Endodermal cell (in vitro differentiated cells): ENCODE results near the gene NCBP1. TPM values are rescaled to one million over a fixed set of nuclear protein-coding genes. Genes with fewer than 3 reads are reported as not detected.
"Not testable (repeated sequence)": the region's sequence is repeated elsewhere in the genome, so short reads cannot be mapped to it uniquely, and the experiment has no call there.

Experiments
- DNase-seq: peaks from one replicate; pipeline ENCODE4 v3.0.0-alpha.2; 2017
- H3K27ac ChIP-seq: 2 replicates; pipeline ENCODE4 v1.5.1; 2013; ENCODE audit warnings: mild to moderate bottlenecking, low read depth, low read length, moderate library complexity
- H3K27me3 ChIP-seq: 2 replicates; pipeline ENCODE4 v1.6.1; 2013; ENCODE audit warnings: mild to moderate bottlenecking, low read length, moderate library complexity; ENCODE audit not compliant: insufficient read depth, control insufficient read depth, poor library complexity, severe bottlenecking
- H3K36me3 ChIP-seq: 2 replicates; pipeline ENCODE4 v1.7.0; 2013; ENCODE audit warnings: mild to moderate bottlenecking, low read length, moderate library complexity; ENCODE audit not compliant: control insufficient read depth, insufficient read depth
- H3K4me1 ChIP-seq: one replicate; pipeline ENCODE4 v1.7.0; 2013; ENCODE audit warnings: low read length; ENCODE audit not compliant: control insufficient read depth, insufficient read depth
- H3K4me3 ChIP-seq: 2 replicates; pipeline ENCODE4 v1.5.1; 2013; ENCODE audit warnings: mild to moderate bottlenecking, low read length, moderate library complexity
- H3K9ac ChIP-seq: 2 replicates; pipeline ENCODE4 v1.6.1; 2013; ENCODE audit warnings: mild to moderate bottlenecking, low read length, moderate library complexity; ENCODE audit not compliant: poor library complexity, severe bottlenecking; ENCODE audit errors: extremely low read depth
- H3K9me3 ChIP-seq: 2 replicates; pipeline ENCODE4 v1.6.1; 2013; ENCODE audit warnings: mild to moderate bottlenecking, low read length, moderate library complexity; ENCODE audit not compliant: control insufficient read depth
- H3K27ac Mint-ChIP-seq: 2 replicates; pipeline ENCODE4 v1.8.0; 2020; ENCODE audit warnings: mixed read lengths
- H3K27me3 Mint-ChIP-seq: 2 replicates; pipeline ENCODE4 v1.8.0; 2021; ENCODE audit warnings: mild to moderate bottlenecking, mixed read lengths; ENCODE audit not compliant: insufficient read depth
- H3K36me3 Mint-ChIP-seq: 2 replicates; pipeline ENCODE4 v1.8.0; 2020; ENCODE audit warnings: low read depth, mixed read lengths
- H3K4me1 Mint-ChIP-seq: 2 replicates; pipeline ENCODE4 v1.8.0; 2020; ENCODE audit warnings: mixed read lengths
- H3K4me3 Mint-ChIP-seq: 2 replicates; pipeline ENCODE4 v1.8.0; 2020; ENCODE audit warnings: mild to moderate bottlenecking, moderate library complexity, mixed read lengths
- H3K9me3 Mint-ChIP-seq: 2 replicates; pipeline ENCODE4 v1.8.0; 2020; ENCODE audit warnings: mild to moderate bottlenecking, mixed read lengths
- WGBS, 2 experiments: methylation state at CpG; one replicate each; pipeline versions ENCODE4 v1.1.5 to v1.1.7; 2013; ENCODE audit warnings: missing lambda C conversion rate in 2 of 2, mixed read lengths in 1 of 2; ENCODE audit not compliant: insufficient coverage in 1 of 2, insufficient read length in 1 of 2; 5-methylcytosine and 5-hydroxymethylcytosine counted together
- long read RNA-seq, 4 experiments: library from polyadenylated mRNA in 2 of 4; library from RNA in 1 of 4; library from capped mRNA in 1 of 4; stranded (forward) in 3 of 4; unstranded in 1 of 4; transcript quantifications; one replicate each; pipeline ENCODE4 v2.0.0, GENCODE V29; 2020 to 2021; ENCODE audit warnings: inconsistent platforms in 1 of 4
- polyA plus RNA-seq, 2 experiments: library from polyadenylated mRNA; stranded (reverse); fragments of 50-300 nt; gene quantifications; one replicate each; pipeline ENCODE4 v1.2.3, GENCODE V29; 2013
- total RNA-seq, 2 donors: library from RNA; stranded (reverse); fragmentation: NEBNext Ultra II Directional in 1 of 2; extraction: Animal tissue kit (Norgen Biotek cat#: 25700) in 1 of 2; gene quantifications; 2 replicates in 1 of 2; 3 replicates in 1 of 2; pipeline ENCODE4 v1.2.1, GENCODE V29; 2021
- TF ChIP-seq, protein P1 (sequence below): fragments of 200-600 bp; sonication (generic); conservative IDR thresholded peaks from 2 replicates; pipeline ENCODE4 v1.5.0; 2021; ENCODE audit warnings: antibody characterized with exemption, mild to moderate bottlenecking

Gene NCBP1, protein sequence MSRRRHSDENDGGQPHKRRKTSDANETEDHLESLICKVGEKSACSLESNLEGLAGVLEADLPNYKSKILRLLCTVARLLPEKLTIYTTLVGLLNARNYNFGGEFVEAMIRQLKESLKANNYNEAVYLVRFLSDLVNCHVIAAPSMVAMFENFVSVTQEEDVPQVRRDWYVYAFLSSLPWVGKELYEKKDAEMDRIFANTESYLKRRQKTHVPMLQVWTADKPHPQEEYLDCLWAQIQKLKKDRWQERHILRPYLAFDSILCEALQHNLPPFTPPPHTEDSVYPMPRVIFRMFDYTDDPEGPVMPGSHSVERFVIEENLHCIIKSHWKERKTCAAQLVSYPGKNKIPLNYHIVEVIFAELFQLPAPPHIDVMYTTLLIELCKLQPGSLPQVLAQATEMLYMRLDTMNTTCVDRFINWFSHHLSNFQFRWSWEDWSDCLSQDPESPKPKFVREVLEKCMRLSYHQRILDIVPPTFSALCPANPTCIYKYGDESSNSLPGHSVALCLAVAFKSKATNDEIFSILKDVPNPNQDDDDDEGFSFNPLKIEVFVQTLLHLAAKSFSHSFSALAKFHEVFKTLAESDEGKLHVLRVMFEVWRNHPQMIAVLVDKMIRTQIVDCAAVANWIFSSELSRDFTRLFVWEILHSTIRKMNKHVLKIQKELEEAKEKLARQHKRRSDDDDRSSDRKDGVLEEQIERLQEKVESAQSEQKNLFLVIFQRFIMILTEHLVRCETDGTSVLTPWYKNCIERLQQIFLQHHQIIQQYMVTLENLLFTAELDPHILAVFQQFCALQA
- 10 to 100 TPM; 47.0 to 51.7 TPM for total RNA-seq
- polyA plus RNA-seq (2013, experiment 1 of 2), result 41.2 TPM
- polyA plus RNA-seq (2013, experiment 2 of 2), result 33.7 TPM
- long read RNA-seq, experiment 1, full-length matches to known transcripts, result 8 of 16 reads
- long read RNA-seq, experiment 1, partial matches to known transcripts, result 6 of 16 reads
- long read RNA-seq, experiment 1, other reads (novel, unspliced or antisense), result 2 of 16 reads
- long read RNA-seq, experiment 2, full-length matches to known transcripts, result 92 of 121 reads
- long read RNA-seq, experiment 2, partial matches to known transcripts, result 6 of 121 reads
- long read RNA-seq, experiment 2, other reads (novel, unspliced or antisense), result 23 of 121 reads
- long read RNA-seq, experiment 3, full-length matches to known transcripts, result 190 of 228 reads
- long read RNA-seq, experiment 3, partial matches to known transcripts, result 14 of 228 reads
- long read RNA-seq, experiment 3, other reads (novel, unspliced or antisense), result 24 of 228 reads
- long read RNA-seq, experiment 4, full-length matches to known transcripts, result 2 of 7 reads
- long read RNA-seq, experiment 4, partial matches to known transcripts, result 1 of 7 reads
- long read RNA-seq, experiment 4, other reads (novel, unspliced or antisense), result 4 of 7 reads

DNA sequence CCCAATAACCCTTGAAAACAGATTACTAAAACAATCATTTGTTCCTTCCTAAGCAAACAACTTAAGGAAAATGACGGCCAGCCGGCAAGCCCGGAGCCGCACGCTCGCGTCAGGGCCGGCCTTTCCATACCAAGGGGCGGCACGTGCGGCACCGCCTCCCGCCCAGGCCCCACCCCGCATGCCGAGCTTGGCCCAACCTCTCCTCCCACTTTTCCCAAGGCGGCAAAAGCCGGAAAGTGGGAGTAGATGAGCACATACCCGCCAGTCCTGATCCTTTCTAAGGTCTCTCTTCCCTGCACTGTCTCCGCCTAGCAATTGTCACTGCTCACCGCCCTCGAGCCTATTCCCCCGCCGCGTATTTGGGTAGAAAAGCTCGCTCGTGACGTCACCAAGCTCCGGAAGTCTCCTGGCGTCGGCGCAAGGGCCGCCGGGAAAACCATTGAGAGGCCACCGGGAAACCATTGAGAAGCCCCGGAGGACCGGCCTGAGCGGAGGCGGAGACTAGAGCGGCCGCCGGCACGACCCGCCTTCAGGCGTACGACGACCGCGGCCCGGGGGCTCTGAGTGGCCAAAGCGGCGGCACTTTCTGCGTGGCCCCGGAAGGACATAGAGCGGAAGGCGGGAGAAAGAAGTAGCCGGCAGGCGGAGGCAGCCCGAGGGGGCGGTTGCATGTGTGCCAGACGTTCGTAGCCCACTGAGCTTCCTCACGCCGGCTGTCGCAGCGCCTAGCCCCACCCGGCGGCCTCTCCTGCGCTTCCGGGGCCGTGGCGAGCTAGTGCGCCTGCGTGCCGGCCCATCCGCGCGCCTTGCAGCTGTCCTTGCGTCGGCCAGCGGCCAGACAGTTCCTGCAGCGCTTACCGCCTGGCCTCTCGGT, at the start of gene NCBP1, which contains the start of gene TSTD2:
Gene NCBP1 (plus strand): TSS at position 837 of the 874 bp plus-strand sequence. CDS start 61 bp downstream, outside the sequence.
Gene TSTD2 (minus strand): TSS at position 384 of the 874 bp plus-strand sequence. CDS start 5,806 bp downstream, outside the sequence.
- no peaks in the 10 kb centered on the region for H3K9me3 Mint-ChIP-seq
- peak within 1 kb of the TSS; percentile 74 for H3K4me3 Mint-ChIP-seq
- H3K4me1 Mint-ChIP-seq, result peaks cover 34% of the 10 kb centered on the region
- 0% methylated on average over 28 to 83 of the region's 83 CpGs for WGBS, 2 experiments
- no peaks in the 10 kb centered on the region for H3K9me3 ChIP-seq
- H3K4me1 ChIP-seq, result peaks cover 2% of the 10 kb centered on the region
- no peaks in the 10 kb centered on the region for H3K27me3 ChIP-seq
- H3K27me3 Mint-ChIP-seq, result no peaks in the 10 kb centered on the region
- peak within 1 kb of the TSS; percentile 100 for H3K27ac Mint-ChIP-seq
- DNase-seq, result peak; percentile 98
- TF ChIP-seq, protein P1, sequence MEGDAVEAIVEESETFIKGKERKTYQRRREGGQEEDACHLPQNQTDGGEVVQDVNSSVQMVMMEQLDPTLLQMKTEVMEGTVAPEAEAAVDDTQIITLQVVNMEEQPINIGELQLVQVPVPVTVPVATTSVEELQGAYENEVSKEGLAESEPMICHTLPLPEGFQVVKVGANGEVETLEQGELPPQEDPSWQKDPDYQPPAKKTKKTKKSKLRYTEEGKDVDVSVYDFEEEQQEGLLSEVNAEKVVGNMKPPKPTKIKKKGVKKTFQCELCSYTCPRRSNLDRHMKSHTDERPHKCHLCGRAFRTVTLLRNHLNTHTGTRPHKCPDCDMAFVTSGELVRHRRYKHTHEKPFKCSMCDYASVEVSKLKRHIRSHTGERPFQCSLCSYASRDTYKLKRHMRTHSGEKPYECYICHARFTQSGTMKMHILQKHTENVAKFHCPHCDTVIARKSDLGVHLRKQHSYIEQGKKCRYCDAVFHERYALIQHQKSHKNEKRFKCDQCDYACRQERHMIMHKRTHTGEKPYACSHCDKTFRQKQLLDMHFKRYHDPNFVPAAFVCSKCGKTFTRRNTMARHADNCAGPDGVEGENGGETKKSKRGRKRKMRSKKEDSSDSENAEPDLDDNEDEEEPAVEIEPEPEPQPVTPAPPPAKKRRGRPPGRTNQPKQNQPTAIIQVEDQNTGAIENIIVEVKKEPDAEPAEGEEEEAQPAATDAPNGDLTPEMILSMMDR, result peak; percentile 23
- H3K9ac ChIP-seq, result peak within 1 kb of the TSS; percentile 100
- H3K4me3 ChIP-seq, result peak within 1 kb of the TSS; percentile 95
- no peaks in the 10 kb centered on the region for H3K36me3 ChIP-seq
- H3K36me3 Mint-ChIP-seq, result no peaks in the 10 kb centered on the region
- peak within 1 kb of the TSS; percentile 100 for H3K27ac ChIP-seq

DNA sequence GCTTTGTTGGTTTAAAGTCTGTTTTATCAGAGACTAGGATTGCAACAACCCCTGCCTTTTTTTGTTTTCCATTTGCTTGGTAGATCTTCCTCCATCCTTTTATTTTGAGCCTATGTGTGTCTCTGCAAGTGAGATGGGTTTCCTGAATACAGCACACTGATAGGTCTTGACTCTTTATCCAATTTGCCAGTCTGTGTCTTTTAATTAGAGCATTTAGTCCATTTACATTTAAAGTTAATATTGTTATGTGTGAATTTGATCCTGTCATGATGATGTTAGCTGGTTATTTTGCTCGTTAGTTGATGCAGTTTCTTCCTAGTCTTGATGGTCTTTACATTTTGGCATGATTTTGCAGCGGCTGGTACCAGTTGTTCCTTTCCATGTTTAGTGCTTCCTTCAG, 48.8 kb upstream of the NCBP1 start:
- H3K9me3 ChIP-seq, result peaks cover 15% of the 10 kb centered on the region
- not testable (repeated sequence) for H3K4me1 ChIP-seq, H3K27me3 Mint-ChIP-seq, H3K4me3 ChIP-seq, H3K4me1 Mint-ChIP-seq, H3K27me3 ChIP-seq, H3K36me3 ChIP-seq, H3K4me3 Mint-ChIP-seq, H3K9ac ChIP-seq, H3K27ac ChIP-seq, DNase-seq, H3K27ac Mint-ChIP-seq
- no CpG with 5 or more reads among the region's 2 CpGs for WGBS, 2 experiments
- Mint-ChIP-seq H3K9me3 (peaks cover 20% of the 10 kb centered on the region), H3K36me3 (peaks cover 16% of the 10 kb centered on the region)

DNA sequence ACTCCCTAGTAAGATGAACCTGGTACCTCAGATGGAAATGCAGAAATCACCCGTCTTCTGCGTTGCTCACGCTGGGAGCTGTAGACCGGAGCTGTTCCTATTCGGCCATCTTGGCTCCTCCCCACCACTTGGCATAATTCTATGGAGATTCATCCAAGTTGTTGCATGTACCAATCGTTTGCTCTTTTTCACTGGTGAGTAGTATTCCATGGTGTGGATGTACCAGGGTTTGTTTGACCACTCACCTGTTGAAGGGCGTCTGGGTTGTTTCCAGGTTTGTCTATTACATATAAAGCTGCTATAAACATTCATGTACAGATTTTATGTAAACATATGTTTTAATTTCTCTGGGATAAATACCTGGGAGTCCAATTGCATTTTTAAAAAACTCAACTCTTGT, 46.7 kb upstream of the NCBP1 start:
- not testable (repeated sequence) for H3K27ac ChIP-seq, H3K27ac Mint-ChIP-seq, H3K27me3 Mint-ChIP-seq, H3K4me3 Mint-ChIP-seq, H3K4me1 ChIP-seq, H3K27me3 ChIP-seq, H3K36me3 ChIP-seq, DNase-seq, H3K9ac ChIP-seq, H3K4me1 Mint-ChIP-seq
- H3K9me3 Mint-ChIP-seq, result peaks cover 19% of the 10 kb centered on the region
- peaks cover 15% of the 10 kb centered on the region for H3K9me3 ChIP-seq
- 95 to 96% methylated on average over 3 to 6 of the region's 7 CpGs for WGBS, 2 experiments
- H3K4me3 ChIP-seq, result peak overlapping the region; percentile 62
- peaks cover 16% of the 10 kb centered on the region for H3K36me3 Mint-ChIP-seq
